Epithelial cell of esophagus (primary cell): ENCODE data around the gene PDSS1.

Experiments
- DNase-seq: peaks from one replicate; pipeline ENCODE4 v3.0.0; 2010; ENCODE audit warnings: low read depth
- H3K4me3 ChIP-seq: 2 replicates; pipeline ENCODE4 v1.5.1; 2011; ENCODE audit warnings: mild to moderate bottlenecking, low read length, control low read depth
- TF ChIP-seq, protein P1 (sequence below): IDR thresholded peaks from 2 replicates; pipeline ENCODE4 v1.5.1; 2011; ENCODE audit warnings: low read depth, mild to moderate bottlenecking, low read length, control low read depth, inconsistent platforms; ENCODE audit not compliant: insufficient read depth; ENCODE audit errors: missing control alignments

The PDSS1 gene

GRCh38 chr10:26714415-26715136 lies 17.1 kb downstream of the PDSS1 start:
- no peak for DNase-seq
- TF ChIP-seq, protein P1, sequence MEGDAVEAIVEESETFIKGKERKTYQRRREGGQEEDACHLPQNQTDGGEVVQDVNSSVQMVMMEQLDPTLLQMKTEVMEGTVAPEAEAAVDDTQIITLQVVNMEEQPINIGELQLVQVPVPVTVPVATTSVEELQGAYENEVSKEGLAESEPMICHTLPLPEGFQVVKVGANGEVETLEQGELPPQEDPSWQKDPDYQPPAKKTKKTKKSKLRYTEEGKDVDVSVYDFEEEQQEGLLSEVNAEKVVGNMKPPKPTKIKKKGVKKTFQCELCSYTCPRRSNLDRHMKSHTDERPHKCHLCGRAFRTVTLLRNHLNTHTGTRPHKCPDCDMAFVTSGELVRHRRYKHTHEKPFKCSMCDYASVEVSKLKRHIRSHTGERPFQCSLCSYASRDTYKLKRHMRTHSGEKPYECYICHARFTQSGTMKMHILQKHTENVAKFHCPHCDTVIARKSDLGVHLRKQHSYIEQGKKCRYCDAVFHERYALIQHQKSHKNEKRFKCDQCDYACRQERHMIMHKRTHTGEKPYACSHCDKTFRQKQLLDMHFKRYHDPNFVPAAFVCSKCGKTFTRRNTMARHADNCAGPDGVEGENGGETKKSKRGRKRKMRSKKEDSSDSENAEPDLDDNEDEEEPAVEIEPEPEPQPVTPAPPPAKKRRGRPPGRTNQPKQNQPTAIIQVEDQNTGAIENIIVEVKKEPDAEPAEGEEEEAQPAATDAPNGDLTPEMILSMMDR, result no peak
- H3K4me3 ChIP-seq, result no peak overlapping the region

- no peak overlapping the region for H3K4me3 ChIP-seq
- TF ChIP-seq, protein P1, result no peak
- DNase-seq, result no peak
These were observed 17.6 kb downstream of the PDSS1 start for GRCh38 chr10:26715137-26715487.

DNA sequence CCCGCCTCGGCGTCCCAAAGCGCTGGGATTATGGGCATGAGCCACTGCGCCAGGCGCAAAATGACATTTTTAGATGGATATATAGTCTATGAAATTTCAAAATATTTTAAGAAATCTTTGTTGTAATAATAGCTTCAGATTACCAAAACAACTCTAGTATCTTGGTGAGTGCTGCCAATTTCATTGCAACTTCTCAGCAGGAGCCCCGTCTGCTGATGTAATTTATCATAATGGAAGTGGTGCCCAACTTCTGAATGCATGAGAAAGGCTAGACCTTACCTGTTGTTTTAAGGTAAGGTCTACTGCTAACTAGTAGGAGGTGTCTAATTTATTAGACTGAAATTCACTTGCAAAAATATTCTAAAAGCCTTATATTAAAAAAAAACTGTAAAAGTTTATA lies 20.0 kb downstream of the PDSS1 start:
- TF ChIP-seq, protein P1, result no peak
- no peak overlapping the region for H3K4me3 ChIP-seq
- no peak for DNase-seq

DNA sequence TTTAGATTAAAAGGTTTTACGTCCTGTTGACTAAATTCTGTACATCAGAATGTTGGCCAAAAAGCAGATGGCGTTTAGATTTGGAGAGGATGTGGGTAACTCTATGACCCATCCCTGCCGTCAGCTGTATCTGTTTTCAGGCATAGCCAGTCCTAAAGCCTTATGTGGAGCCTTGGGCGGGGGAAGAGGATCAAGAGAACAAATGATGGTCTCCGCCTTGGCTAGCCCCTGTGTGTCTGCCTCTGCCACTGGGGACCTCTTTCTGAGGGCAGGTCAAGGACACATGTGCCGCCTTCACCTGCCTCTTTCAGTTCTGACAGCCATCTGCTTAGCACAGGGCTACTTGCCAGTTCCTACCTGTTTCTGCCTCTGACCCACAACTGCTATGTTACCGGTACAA lies 24.1 kb downstream of the PDSS1 start:
- DNase-seq, result no peak
- TF ChIP-seq, protein P1, result no peak
- H3K4me3 ChIP-seq, result no peak overlapping the region

DNA sequence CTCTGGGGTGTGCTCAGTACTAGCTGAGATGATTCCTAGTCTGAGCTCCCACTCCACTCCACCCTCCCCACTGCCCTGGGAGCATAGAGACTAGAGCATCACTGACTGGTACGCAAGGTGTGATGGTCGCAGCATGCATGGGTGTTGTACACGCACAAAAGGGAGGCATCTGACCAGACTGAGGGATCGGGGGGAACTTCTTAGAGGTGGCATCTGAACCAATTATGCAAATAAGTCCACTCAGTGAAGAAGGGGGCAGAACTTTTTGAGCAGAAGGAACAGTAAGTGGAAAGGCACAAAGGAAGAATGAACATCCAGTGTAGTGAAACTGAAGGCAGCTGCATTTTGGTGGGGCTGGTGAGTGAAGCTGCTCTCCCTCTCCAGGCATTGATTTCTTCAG lies 25.5 kb downstream of the PDSS1 start:
- TF ChIP-seq, protein P1, result no peak
- no peak overlapping the region for H3K4me3 ChIP-seq

GRCh38 chr10:26725837-26726727 lies 28.6 kb downstream of the PDSS1 start:
- TF ChIP-seq, protein P1, result peak; percentile 79
- DNase-seq, result peak; percentile 73
- H3K4me3 ChIP-seq, result no peak overlapping the region

More for the DNA sequence above, 25.5 kb downstream of the PDSS1 start:
- no peak for DNase-seq
